Measurements from ENCODE around the gene IL5RA.

GRCh38 chr3:3145831-3146230 is 35.7 kb upstream of the IL5RA start:
- TF ChIP-seq CTCF (IDR thresholded peaks at IDR 0.05) (no peak), ZFX (IDR thresholded peaks at IDR 0.05; ENCODE audit: borderline replicate concordance) (no peak)
